PC-9 (cell line): Measurements from ENCODE around the gene CCDC182. TPM values are rescaled to one million over a fixed set of nuclear protein-coding genes. Genes with fewer than 3 reads are reported as not detected.

Source experiments
- BruUV-seq: library from RNA; stranded (reverse); fragments of 400-500 nt; replicated peaks from 2 replicates; lab custom pipeline; 2021; lab: Mats Ljungman, UMichigan
- CTCF ChIA-PET: fragments of 300-600 bp; sonication (Branson Sonifier 250); formaldehyde crosslinking; loops from one replicate; lab custom pipeline; 2022; ENCODE audit warnings: antibody characterized with exemption; lab: Charles Lee
- POLR2A ChIA-PET: fragments of 300-600 bp; sonication (Branson Sonifier 250); formaldehyde crosslinking; loops from one replicate; lab custom pipeline; 2022; ENCODE audit warnings: antibody characterized with exemption; ENCODE audit not compliant: unreplicated experiment; lab: Charles Lee
- DNase-seq, 2 experiments: peaks; one replicate each; pipeline versions ENCODE4 v3.0.0 to v3.0.0-alpha.2; 2015 to 2022; ENCODE audit warnings: mixed read lengths in 1 of 2
- H2AFZ ChIP-seq: fragments of 200-600 bp; sonication (generic); 2 replicates; pipeline ENCODE4 v1.8.1; 2017; ENCODE audit warnings: antibody characterized with exemption
- H3F3A ChIP-seq: fragments of 200-600 bp; sonication (generic); 2 replicates; pipeline ENCODE4 v1.8.1; 2017; ENCODE audit warnings: antibody characterized with exemption, mild to moderate bottlenecking, low read depth; ENCODE audit not compliant: insufficient read depth
- H3K27ac ChIP-seq: fragments of 200-600 bp; sonication (generic); 2 replicates; pipeline ENCODE4 v1.6.1; 2016; ENCODE audit warnings: mixed run types
- H3K27me3 ChIP-seq: fragments of 200-600 bp; sonication (generic); 2 replicates; pipeline ENCODE4 v1.6.1; 2016; ENCODE audit warnings: low read depth, mixed run types; ENCODE audit not compliant: insufficient read depth
- H3K36me3 ChIP-seq: fragments of 200-600 bp; sonication (generic); 2 replicates; pipeline ENCODE4 v1.6.1; 2016; ENCODE audit warnings: low read depth, mixed run types
- H3K4me1 ChIP-seq: fragments of 200-600 bp; sonication (generic); replicated peaks from 2 replicates; pipeline ENCODE4 v1.6.1; 2016; ENCODE audit warnings: mixed run types; ENCODE audit not compliant: insufficient read depth
- H3K4me2 ChIP-seq: fragments of 200-600 bp; sonication (generic); 2 replicates; pipeline ENCODE4 v1.6.1; 2017; ENCODE audit warnings: mixed run types
- H3K4me3 ChIP-seq: fragments of 200-600 bp; sonication (generic); 2 replicates; pipeline ENCODE4 v1.6.1; 2016; ENCODE audit warnings: mixed run types
- H3K79me2 ChIP-seq: fragments of 200-600 bp; sonication (generic); 2 replicates; pipeline ENCODE4 v1.6.1; 2017; ENCODE audit warnings: low read depth, mixed run types
- H3K9me2 ChIP-seq: fragments of 200-600 bp; sonication (generic); 2 replicates; pipeline ENCODE4 v1.8.1; 2017; ENCODE audit warnings: mild to moderate bottlenecking; ENCODE audit not compliant: insufficient read depth
- H3K9me3 ChIP-seq: fragments of 200-600 bp; sonication (generic); 2 replicates; pipeline ENCODE4 v1.8.1; 2016; ENCODE audit warnings: low read depth; ENCODE audit not compliant: insufficient read depth
- H4K20me1 ChIP-seq: fragments of 200-600 bp; sonication (generic); 2 replicates; pipeline ENCODE4 v1.8.1; 2017; ENCODE audit not compliant: insufficient read depth
- CTCF ChIP-seq: fragments of 200-600 bp; sonication (generic); conservative IDR thresholded peaks from 2 replicates; pipeline ENCODE4 v1.6.1; 2017; ENCODE audit warnings: mixed run types, antibody characterized with exemption, mild to moderate bottlenecking, moderate library complexity
- EZH2 ChIP-seq: fragments of 200-600 bp; sonication (generic); IDR thresholded peaks from 2 replicates; pipeline ENCODE4 v1.8.0; 2017; ENCODE audit warnings: antibody characterized with exemption, low read depth
- intact Hi-C: fragments of 100-400 bp; cut with micrococcal nuclease; formaldehyde crosslinking; loops from one replicate; pipeline ENCODE4 v1.10.0; 2022; ENCODE audit not compliant: unreplicated experiment
- total RNA-seq: library from RNA; stranded (reverse); gene quantifications from 2 replicates; pipeline ENCODE4 v1.2.3, GENCODE V29; 2021

Gene CCDC182
- total RNA-seq, 1 experiment from 2014 or later, result not detected

GRCh38 chr17:57696050-57696449 lies 49.0 kb downstream of the CCDC182 start:
- no peak overlapping the region for H2AFZ ChIP-seq
- no peak overlapping the region for H3K27ac ChIP-seq
- H3K9me3 ChIP-seq, result no peaks in the 10 kb centered on the region
- no peaks in the 10 kb centered on the region for H3F3A ChIP-seq
- H3K27me3 ChIP-seq, result peaks cover 4% of the 10 kb centered on the region; the same call in 1 of the 2 replicates
- no peaks in the 10 kb centered on the region for H3K9me2 ChIP-seq
- no peaks in the 10 kb centered on the region for H3K4me1 ChIP-seq
- H3K79me2 ChIP-seq, result no peaks in the 10 kb centered on the region
- POLR2A ChIA-PET, result no interaction called here
- TF ChIP-seq CTCF (no peak), EZH2 (no peak)
- no peaks in the 10 kb centered on the region for H3K36me3 ChIP-seq
- BruUV-seq, result no TSS peak
- H3K4me3 ChIP-seq, result no peak overlapping the region
- H4K20me1 ChIP-seq, result no peaks in the 10 kb centered on the region
- intact Hi-C loops, result no loop called here
- DNase-seq, result no peak
- H3K4me2 ChIP-seq, result no peak overlapping the region
- CTCF ChIA-PET, result no interaction called here

Other genes with a start within 250 kb of the CCDC182 start
- gene MRPS23, start 104.7 kb upstream of the CCDC182 start, total RNA-seq, result 49.7 and 50.3 TPM in 2 replicates
- 60.7 and 61.4 TPM in 2 replicates for gene CUEDC1, start 210.1 kb upstream of the CCDC182 start, total RNA-seq
- gene VEZF1, start 243.0 kb upstream of the CCDC182 start, total RNA-seq, result 29.9 and 50.9 TPM in 2 replicates